Mucosa of rectum (tissue), 2 donors: ENCODE results near the gene MAP3K10.

Source experiments
- H3K27ac ChIP-seq, 2 donors: one replicate each; pipeline ENCODE4 v1.7.0; 2013; ENCODE audit warnings: inconsistent platforms in 2 of 2, low read depth in 2 of 2, low read length in 2 of 2
- H3K27me3 ChIP-seq, 2 donors: one replicate each; pipeline ENCODE4 v1.7.0; 2013; ENCODE audit warnings: low read length in 2 of 2; ENCODE audit not compliant: control insufficient read depth in 2 of 2, insufficient read depth in 2 of 2
- H3K36me3 ChIP-seq, 2 donors: one replicate each; pipeline ENCODE4 v1.7.0; 2013; ENCODE audit warnings: low read length in 2 of 2; ENCODE audit not compliant: control insufficient read depth in 2 of 2, insufficient read depth in 2 of 2
- H3K4me1 ChIP-seq, 2 donors: one replicate each; pipeline ENCODE4 v1.7.0; 2013; ENCODE audit warnings: low read length in 2 of 2, mild to moderate bottlenecking in 1 of 2; ENCODE audit not compliant: control insufficient read depth in 2 of 2, insufficient read depth in 2 of 2
- H3K4me3 ChIP-seq, 2 donors: one replicate each; pipeline ENCODE4 v1.7.0; 2013; ENCODE audit warnings: low read length in 2 of 2
- H3K9ac ChIP-seq, 2 donors: one replicate each; pipeline ENCODE4 v1.7.0; 2013; ENCODE audit warnings: low read length in 2 of 2, low read depth in 1 of 2, mild to moderate bottlenecking in 1 of 2
- H3K9me3 ChIP-seq, 2 donors: one replicate each; pipeline ENCODE4 v1.7.0; 2013; ENCODE audit warnings: low read length in 2 of 2; ENCODE audit not compliant: control insufficient read depth in 2 of 2
- donor health status: healthy.
- donor health status: Normal muscosa, but diverticular disease.

The MAP3K10 gene

DNA sequence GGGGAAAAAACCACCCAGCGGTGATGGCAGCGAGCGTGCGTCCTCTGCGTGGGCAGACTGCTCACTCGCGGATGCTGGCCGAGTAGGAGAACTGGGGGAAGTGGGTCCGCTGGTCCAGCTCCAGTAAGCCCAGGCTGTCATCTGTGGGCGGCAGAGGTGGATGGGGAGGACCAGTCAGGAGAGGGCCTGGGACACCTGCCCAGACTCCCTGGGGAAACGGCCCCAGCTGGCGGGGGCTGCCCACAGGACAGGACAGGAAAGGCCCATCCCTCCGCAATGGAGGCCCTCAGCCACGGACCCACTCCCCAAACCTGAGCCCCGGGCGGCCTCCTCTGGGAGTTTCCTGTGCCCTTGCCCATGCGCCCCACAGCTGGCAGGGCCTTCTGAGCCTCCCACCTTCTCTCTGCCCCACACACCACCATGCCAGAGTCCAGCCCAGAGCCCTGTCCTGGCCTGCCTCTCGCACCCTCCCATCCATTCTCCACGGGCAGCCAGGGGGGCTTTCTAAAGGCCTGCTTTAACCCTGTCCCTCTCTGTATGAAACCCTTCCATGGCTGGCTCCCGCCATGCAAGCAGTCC lies 42.7 kb downstream of the MAP3K10 start:
- Histone ChIP-seq H3K27ac (no peak overlapping the region), H3K9ac (no peak overlapping the region), H3K9me3 (no peaks in the 10 kb centered on the region), H3K4me3 (no peak overlapping the region), H3K4me1 (no peaks in the 10 kb centered on the region), H3K27me3 (no peaks in the 10 kb centered on the region), H3K36me3 (peaks cover 27 to 32% of the 10 kb centered on the region in 2 donors)

GRCh38 chr19:40234429-40235237 lies 43.4 kb downstream of the MAP3K10 start:
- Histone ChIP-seq H3K9ac (no peak overlapping the region), H3K36me3 (peaks cover 32 to 34% of the 10 kb centered on the region in 2 donors)

GRCh38 chr19:40235238-40236025 lies 44.2 kb downstream of the MAP3K10 start:
- Histone ChIP-seq H3K9me3 (no peaks in the 10 kb centered on the region), H3K4me1 (no peaks in the 10 kb centered on the region), H3K36me3 (peaks cover 38 to 42% of the 10 kb centered on the region in 2 donors), H3K4me3 (no peak overlapping the region), H3K9ac (no peak overlapping the region), H3K27ac (no peak overlapping the region), H3K27me3 (no peaks in the 10 kb centered on the region)

More at GRCh38 chr19:40234429-40235237, 43.4 kb downstream of the MAP3K10 start:
- H3K27me3 ChIP-seq, result no peaks in the 10 kb centered on the region
- no peaks in the 10 kb centered on the region for H3K4me1 ChIP-seq
- no peak overlapping the region for H3K4me3 ChIP-seq
- no peak overlapping the region for H3K27ac ChIP-seq
- no peaks in the 10 kb centered on the region for H3K9me3 ChIP-seq

DNA sequence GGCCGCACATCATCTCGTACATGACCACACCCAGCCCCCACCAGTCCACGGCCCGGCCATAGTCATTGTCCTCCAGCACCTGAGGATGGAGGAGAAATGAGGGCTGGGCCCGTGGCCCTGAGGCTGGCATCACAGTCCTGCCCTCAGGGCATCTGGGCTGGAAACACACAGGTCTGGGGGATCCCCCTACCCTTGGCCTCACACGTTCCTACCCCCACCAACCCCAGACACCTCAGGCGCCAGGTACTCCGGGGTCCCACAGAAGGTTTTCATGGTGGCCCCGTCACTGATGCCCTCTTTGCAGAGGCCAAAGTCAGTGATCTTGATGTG lies 44.8 kb downstream of the MAP3K10 start:
- no peak overlapping the region for H3K27ac ChIP-seq
- no peaks in the 10 kb centered on the region for H3K4me1 ChIP-seq
- no peak overlapping the region for H3K4me3 ChIP-seq
- no peaks in the 10 kb centered on the region for H3K27me3 ChIP-seq
- H3K9me3 ChIP-seq, result no peaks in the 10 kb centered on the region
- H3K36me3 ChIP-seq, result peaks cover 39 to 45% of the 10 kb centered on the region in 2 donors
- no peak overlapping the region for H3K9ac ChIP-seq

GRCh38 chr19:40236366-40236765 lies 45.1 kb downstream of the MAP3K10 start:
- Histone ChIP-seq H3K9me3 (no peaks in the 10 kb centered on the region), H3K27me3 (no peaks in the 10 kb centered on the region), H3K36me3 (peaks cover 41 to 48% of the 10 kb centered on the region in 2 donors), H3K27ac (no peak overlapping the region), H3K4me3 (no peak overlapping the region), H3K9ac (no peak overlapping the region), H3K4me1 (no peaks in the 10 kb centered on the region)

GRCh38 chr19:40237791-40238190 lies 46.6 kb downstream of the MAP3K10 start:
- H3K9ac ChIP-seq, result no peak overlapping the region
- no peaks in the 10 kb centered on the region for H3K4me1 ChIP-seq
- H3K27ac ChIP-seq, result no peak overlapping the region
- no peaks in the 10 kb centered on the region for H3K9me3 ChIP-seq
- H3K27me3 ChIP-seq, result no peaks in the 10 kb centered on the region
- H3K36me3 ChIP-seq, result peaks cover 45 to 55% of the 10 kb centered on the region in 2 donors
- no peak overlapping the region for H3K4me3 ChIP-seq

DNA sequence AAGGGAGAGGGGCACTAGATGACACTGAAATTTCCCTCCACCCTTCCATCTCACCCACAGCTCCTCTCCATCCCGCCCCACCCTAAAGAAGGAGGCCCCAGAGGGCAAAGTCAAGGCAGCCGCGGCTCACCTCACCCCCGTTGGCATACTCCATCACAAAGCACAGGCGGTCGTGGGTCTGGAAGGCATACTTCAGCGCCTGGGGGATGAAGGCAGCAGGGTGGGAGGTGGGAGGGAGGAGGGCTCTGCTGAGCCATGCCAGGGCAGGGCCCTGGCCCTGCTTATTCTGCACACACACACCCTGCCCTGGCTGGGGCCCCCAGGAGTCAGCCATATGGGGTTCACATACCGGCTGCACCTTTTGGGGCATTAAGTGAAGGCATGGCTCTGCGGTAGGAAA lies 47.5 kb downstream of the MAP3K10 start:
- Histone ChIP-seq H3K4me1 (no peaks in the 10 kb centered on the region), H3K27me3 (no peaks in the 10 kb centered on the region), H3K9me3 (no peaks in the 10 kb centered on the region), H3K27ac (no peak overlapping the region), H3K36me3 (peaks cover 45 to 55% of the 10 kb centered on the region in 2 donors), H3K4me3 (no peak overlapping the region), H3K9ac (no peak overlapping the region)

GRCh38 chr19:40239415-40240226 lies 48.4 kb downstream of the MAP3K10 start:
- Histone ChIP-seq H3K4me3 (no peak overlapping the region), H3K4me1 (no peaks in the 10 kb centered on the region), H3K27me3 (no peaks in the 10 kb centered on the region), H3K36me3 (peaks cover 46 to 55% of the 10 kb centered on the region in 2 donors), H3K9me3 (no peaks in the 10 kb centered on the region), H3K9ac (no peak overlapping the region), H3K27ac (no peak overlapping the region)

GRCh38 chr19:40240332-40240731 lies 49.1 kb downstream of the MAP3K10 start:
- peaks cover 42 to 50% of the 10 kb centered on the region in 2 donors for H3K36me3 ChIP-seq
- no peak overlapping the region for H3K9ac ChIP-seq
- H3K27me3 ChIP-seq, result no peaks in the 10 kb centered on the region
- no peaks in the 10 kb centered on the region for H3K4me1 ChIP-seq
- H3K27ac ChIP-seq, result no peak overlapping the region
- no peaks in the 10 kb centered on the region for H3K9me3 ChIP-seq
- no peak overlapping the region for H3K4me3 ChIP-seq
